ENCODE measurements around the gene RNF135. TPM values are rescaled to one million over a fixed set of nuclear protein-coding genes. Genes with fewer than 3 reads are reported as not detected.

The RNF135 gene
- total RNA-seq, 1 donor from 2014 or later: 5.6 TPM

DNA sequence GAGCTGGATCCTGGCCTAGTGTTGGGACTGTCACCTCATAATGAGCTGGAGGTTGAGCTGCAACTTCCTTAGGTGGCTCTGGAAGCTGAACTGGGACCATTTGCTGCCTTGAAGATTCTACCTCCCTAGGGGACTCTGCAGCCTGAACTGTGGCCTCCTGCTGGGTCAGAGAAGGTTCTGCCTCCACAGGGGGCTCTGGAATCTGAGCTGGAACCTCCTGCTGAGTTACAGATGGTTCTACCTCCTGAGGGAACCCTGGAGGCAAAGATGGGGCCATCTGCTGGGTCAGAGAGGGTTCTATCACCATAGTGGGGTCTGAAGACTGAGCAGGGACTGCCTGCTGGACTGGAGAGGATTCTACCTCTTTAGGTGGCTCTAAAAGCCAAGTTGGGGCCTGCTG lies 77.3 kb downstream of the RNF135 start:
- no peak for DNase-seq (ENCODE audit: low read depth)
- H3K9me3 ChIP-seq (ENCODE audit: insufficient read depth, low read depth, low read length): peaks cover 3% of the 10 kb centered on the region
- H3K79me2 ChIP-seq (ENCODE audit: insufficient read depth, low read length): no peaks in the 10 kb centered on the region
- no peak overlapping the region for H2AFZ ChIP-seq (ENCODE audit: low read depth, low read length)
- TF ChIP-seq EZH2 (IDR thresholded peaks at IDR 0.05; ENCODE audit: insufficient read depth, low read length): no peak
- TF ChIP-seq, protein P1, sequence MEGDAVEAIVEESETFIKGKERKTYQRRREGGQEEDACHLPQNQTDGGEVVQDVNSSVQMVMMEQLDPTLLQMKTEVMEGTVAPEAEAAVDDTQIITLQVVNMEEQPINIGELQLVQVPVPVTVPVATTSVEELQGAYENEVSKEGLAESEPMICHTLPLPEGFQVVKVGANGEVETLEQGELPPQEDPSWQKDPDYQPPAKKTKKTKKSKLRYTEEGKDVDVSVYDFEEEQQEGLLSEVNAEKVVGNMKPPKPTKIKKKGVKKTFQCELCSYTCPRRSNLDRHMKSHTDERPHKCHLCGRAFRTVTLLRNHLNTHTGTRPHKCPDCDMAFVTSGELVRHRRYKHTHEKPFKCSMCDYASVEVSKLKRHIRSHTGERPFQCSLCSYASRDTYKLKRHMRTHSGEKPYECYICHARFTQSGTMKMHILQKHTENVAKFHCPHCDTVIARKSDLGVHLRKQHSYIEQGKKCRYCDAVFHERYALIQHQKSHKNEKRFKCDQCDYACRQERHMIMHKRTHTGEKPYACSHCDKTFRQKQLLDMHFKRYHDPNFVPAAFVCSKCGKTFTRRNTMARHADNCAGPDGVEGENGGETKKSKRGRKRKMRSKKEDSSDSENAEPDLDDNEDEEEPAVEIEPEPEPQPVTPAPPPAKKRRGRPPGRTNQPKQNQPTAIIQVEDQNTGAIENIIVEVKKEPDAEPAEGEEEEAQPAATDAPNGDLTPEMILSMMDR (IDR thresholded peaks at IDR 0.05; ENCODE audit: insufficient read depth, low read depth, low read length): no peak
- H3K27me3 ChIP-seq (ENCODE audit: insufficient read depth, low read length): no peaks in the 10 kb centered on the region
- no peak overlapping the region for H3K4me3 Mint-ChIP-seq (ENCODE audit: unreplicated experiment)
- H3K9me3 Mint-ChIP-seq (ENCODE audit: unreplicated experiment): peaks cover 26% of the 10 kb centered on the region
- H3K36me3 Mint-ChIP-seq (ENCODE audit: low read depth, unreplicated experiment): peaks cover 20% of the 10 kb centered on the region
- H3K9ac ChIP-seq (ENCODE audit: low read length): no peak overlapping the region
- H3K27me3 Mint-ChIP-seq (ENCODE audit: low read depth, unreplicated experiment): peaks cover 10% of the 10 kb centered on the region
- peaks cover 17% of the 10 kb centered on the region for H3K4me1 ChIP-seq (ENCODE audit: insufficient read depth, low read length)
- no peak overlapping the region for H3K27ac ChIP-seq (ENCODE audit: low read depth, low read length)
- no peaks in the 10 kb centered on the region for H3K36me3 ChIP-seq (ENCODE audit: insufficient read depth, low read length)
- H4K20me1 ChIP-seq (ENCODE audit: insufficient read depth, low read length): no peaks in the 10 kb centered on the region
- H3K4me3 ChIP-seq (ENCODE audit: insufficient read depth, low read depth, low read length): no peak overlapping the region
- H3K4me2 ChIP-seq (ENCODE audit: low read length): no peak overlapping the region
- peaks cover 15% of the 10 kb centered on the region for H3K4me1 Mint-ChIP-seq (ENCODE audit: low read depth, unreplicated experiment)
- no peak for FAIRE-seq
- no peak overlapping the region for H3K27ac Mint-ChIP-seq (ENCODE audit: unreplicated experiment)

DNA sequence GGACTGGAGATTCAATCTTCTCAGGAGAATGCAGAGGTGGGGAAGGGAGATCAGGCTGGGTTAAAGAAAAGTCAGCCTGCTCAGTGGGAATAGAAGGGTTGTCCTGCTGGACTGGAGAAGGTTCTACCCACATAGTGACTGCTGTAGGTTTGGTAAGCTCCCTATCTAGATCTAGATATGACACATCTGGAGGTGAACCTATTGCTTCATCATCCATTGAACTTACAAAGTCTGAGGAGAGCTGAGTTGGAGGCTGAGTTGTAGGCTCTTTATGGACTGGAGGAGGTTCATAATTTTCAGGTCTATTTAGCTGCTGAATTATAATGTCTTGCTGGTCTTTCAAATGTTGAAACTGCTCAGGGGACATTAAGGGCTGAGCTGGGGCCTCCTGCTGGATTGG lies 77.9 kb downstream of the RNF135 start:
- peaks cover 19% of the 10 kb centered on the region for H3K4me1 ChIP-seq (ENCODE audit: insufficient read depth, low read length)
- no peak overlapping the region for H2AFZ ChIP-seq (ENCODE audit: low read depth, low read length)
- no peak overlapping the region for H3K9ac ChIP-seq (ENCODE audit: low read length)
- H3K79me2 ChIP-seq (ENCODE audit: insufficient read depth, low read length): no peaks in the 10 kb centered on the region
- no peaks in the 10 kb centered on the region for H3K27me3 ChIP-seq (ENCODE audit: insufficient read depth, low read length)
- FAIRE-seq (no peak), DNase-seq (ENCODE audit: low read depth) (no peak)
- H3K4me3 Mint-ChIP-seq (ENCODE audit: unreplicated experiment): no peak overlapping the region
- peaks cover 20% of the 10 kb centered on the region for H3K36me3 Mint-ChIP-seq (ENCODE audit: low read depth, unreplicated experiment)
- H3K27ac ChIP-seq (ENCODE audit: low read depth, low read length): no peak overlapping the region
- no peaks in the 10 kb centered on the region for H3K36me3 ChIP-seq (ENCODE audit: insufficient read depth, low read length)
- H3K9me3 ChIP-seq (ENCODE audit: insufficient read depth, low read depth, low read length): peaks cover 3% of the 10 kb centered on the region
- no peak overlapping the region for H3K4me2 ChIP-seq (ENCODE audit: low read length)
- TF ChIP-seq EZH2 (IDR thresholded peaks at IDR 0.05; ENCODE audit: insufficient read depth, low read length): no peak
- TF ChIP-seq, protein P1 (IDR thresholded peaks at IDR 0.05; ENCODE audit: insufficient read depth, low read depth, low read length): no peak
- H3K4me1 Mint-ChIP-seq (ENCODE audit: low read depth, unreplicated experiment): peaks cover 17% of the 10 kb centered on the region
- no peaks in the 10 kb centered on the region for H4K20me1 ChIP-seq (ENCODE audit: insufficient read depth, low read length)
- H3K27me3 Mint-ChIP-seq (ENCODE audit: low read depth, unreplicated experiment): peaks cover 10% of the 10 kb centered on the region
- no peak overlapping the region for H3K27ac Mint-ChIP-seq (ENCODE audit: unreplicated experiment)
- no peak overlapping the region for H3K4me3 ChIP-seq (ENCODE audit: insufficient read depth, low read depth, low read length)
- H3K9me3 Mint-ChIP-seq (ENCODE audit: unreplicated experiment): peaks cover 26% of the 10 kb centered on the region

Other genes starting within 250 kb of the RNF135 start
- 7.6 and 8.0 TPM in 2 replicates for gene CRLF3, start 146.3 kb upstream of the RNF135 start, total RNA-seq
- gene ATAD5, start 139.1 kb upstream of the RNF135 start, total RNA-seq: 2.2 and 2.6 TPM in 2 replicates
- 11.5 and 13.0 TPM in 2 replicates for gene TEFM, start 64.8 kb upstream of the RNF135 start, total RNA-seq
- gene ADAP2, start 49.1 kb upstream of the RNF135 start, total RNA-seq: 0.89 and 1.1 TPM in 2 replicates
- 53.7 and 54.9 TPM in 2 replicates for gene NF1, start 123.9 kb downstream of the RNF135 start, total RNA-seq